ENCODE results near the gene PDLIM4.
A peak's percentile ranks its signal among the peaks of the same experiment; 100 is the strongest.

The PDLIM4 gene

GRCh38 chr5:132257131-132258101, at the start of gene PDLIM4:
Gene PDLIM4 (plus strand): TSS chr5:132257696. CDS start chr5:132257735, 39 bp downstream.
- Histone ChIP-seq H3K9me3 (ENCODE audit: control insufficient read depth in 2 of 2, low read length in 2 of 2) (no peaks in the 10 kb centered on the region), H3K36me3 (ENCODE audit: control insufficient read depth in 2 of 2, insufficient read depth in 2 of 2, low read length in 2 of 2) (no peaks in the 10 kb centered on the region), H3K4me1 (ENCODE audit: control insufficient read depth in 2 of 2, insufficient read depth in 2 of 2, low read length in 2 of 2) (peaks cover 4 to 13% of the 10 kb centered on the region in 2 donors), H3K4me3 (ENCODE audit: low read length in 2 of 2) (peak within 1 kb of the TSS in 1 of 2 donors; percentile 63), H3K27ac (ENCODE audit: low read depth in 2 of 2, low read length in 2 of 2) (peak within 1 kb of the TSS; percentile 81 to 86), H3K27me3 (ENCODE audit: control insufficient read depth in 2 of 2, insufficient read depth in 2 of 2, low read length in 2 of 2) (no peaks in the 10 kb centered on the region), H3K9ac (ENCODE audit: low read depth in 1 of 2, low read length in 2 of 2) (peak within 1 kb of the TSS; percentile 64 to 67)

- peaks cover 0 to 3% of the 10 kb centered on the region in 2 donors for H3K4me1 ChIP-seq (ENCODE audit: control insufficient read depth in 2 of 2, insufficient read depth in 2 of 2, low read length in 2 of 2)
- no peaks in the 10 kb centered on the region for H3K27me3 ChIP-seq (ENCODE audit: control insufficient read depth in 2 of 2, insufficient read depth in 2 of 2, low read length in 2 of 2)
- no peaks in the 10 kb centered on the region for H3K9me3 ChIP-seq (ENCODE audit: control insufficient read depth in 2 of 2, low read length in 2 of 2)
- H3K4me3 ChIP-seq (ENCODE audit: low read length in 2 of 2), result no peak overlapping the region
- H3K36me3 ChIP-seq (ENCODE audit: control insufficient read depth in 2 of 2, insufficient read depth in 2 of 2, low read length in 2 of 2), result peaks cover 26 to 55% of the 10 kb centered on the region in 2 donors
- no peak overlapping the region for H3K27ac ChIP-seq (ENCODE audit: low read depth in 2 of 2, low read length in 2 of 2)
- no peak overlapping the region for H3K9ac ChIP-seq (ENCODE audit: low read depth in 1 of 2, low read length in 2 of 2)
These were observed 49.7 kb upstream of the PDLIM4 start for GRCh38 chr5:132207778-132208177.

GRCh38 chr5:132209131-132209530, 48.4 kb upstream of the PDLIM4 start:
- peaks cover 0 to 3% of the 10 kb centered on the region in 2 donors for H3K4me1 ChIP-seq (ENCODE audit: control insufficient read depth in 2 of 2, insufficient read depth in 2 of 2, low read length in 2 of 2)
- no peaks in the 10 kb centered on the region for H3K9me3 ChIP-seq (ENCODE audit: control insufficient read depth in 2 of 2, low read length in 2 of 2)
- H3K27ac ChIP-seq (ENCODE audit: low read depth in 2 of 2, low read length in 2 of 2), result peak overlapping the region in 1 of 2 donors; percentile 15
- no peak overlapping the region for H3K9ac ChIP-seq (ENCODE audit: low read depth in 1 of 2, low read length in 2 of 2)
- no peak overlapping the region for H3K4me3 ChIP-seq (ENCODE audit: low read length in 2 of 2)
- no peaks in the 10 kb centered on the region for H3K27me3 ChIP-seq (ENCODE audit: control insufficient read depth in 2 of 2, insufficient read depth in 2 of 2, low read length in 2 of 2)
- H3K36me3 ChIP-seq (ENCODE audit: control insufficient read depth in 2 of 2, insufficient read depth in 2 of 2, low read length in 2 of 2), result peaks cover 30 to 57% of the 10 kb centered on the region in 2 donors

- Histone ChIP-seq H3K27ac (ENCODE audit: low read depth in 2 of 2, low read length in 2 of 2) (no peak overlapping the region), H3K4me3 (ENCODE audit: low read length in 2 of 2) (no peak overlapping the region), H3K36me3 (ENCODE audit: control insufficient read depth in 2 of 2, insufficient read depth in 2 of 2, low read length in 2 of 2) (peaks cover 29 to 50% of the 10 kb centered on the region in 2 donors), H3K9ac (ENCODE audit: low read depth in 1 of 2, low read length in 2 of 2) (no peak overlapping the region), H3K9me3 (ENCODE audit: control insufficient read depth in 2 of 2, low read length in 2 of 2) (no peaks in the 10 kb centered on the region), H3K4me1 (ENCODE audit: control insufficient read depth in 2 of 2, insufficient read depth in 2 of 2, low read length in 2 of 2) (peaks cover 0 to 3% of the 10 kb centered on the region in 2 donors), H3K27me3 (ENCODE audit: control insufficient read depth in 2 of 2, insufficient read depth in 2 of 2, low read length in 2 of 2) (no peaks in the 10 kb centered on the region)
These were observed 47.5 kb upstream of the PDLIM4 start for GRCh38 chr5:132209901-132210545.

DNA sequence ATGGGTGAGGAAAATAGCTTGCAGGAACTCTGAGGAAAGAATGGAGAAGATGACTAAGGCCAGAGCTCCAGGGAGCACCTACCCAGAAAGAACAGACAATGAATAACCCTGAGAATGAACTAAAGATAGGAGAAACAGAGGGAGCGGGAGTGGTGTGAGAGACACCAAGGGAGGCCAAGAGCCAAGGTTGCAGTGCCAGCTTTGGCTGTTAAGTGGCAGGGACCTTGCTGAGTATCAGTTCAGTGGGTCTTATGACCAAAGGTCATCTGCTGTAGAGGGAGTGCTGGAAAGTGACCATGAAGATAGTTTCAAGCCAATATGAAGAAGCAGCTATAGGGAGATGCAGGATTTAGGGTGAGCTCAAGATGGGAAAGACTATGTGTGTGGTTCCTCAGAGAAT, 46.6 kb upstream of the PDLIM4 start:
- H3K36me3 ChIP-seq (ENCODE audit: control insufficient read depth in 2 of 2, insufficient read depth in 2 of 2, low read length in 2 of 2), result peaks cover 29 to 43% of the 10 kb centered on the region in 2 donors
- no peak overlapping the region for H3K27ac ChIP-seq (ENCODE audit: low read depth in 2 of 2, low read length in 2 of 2)

DNA sequence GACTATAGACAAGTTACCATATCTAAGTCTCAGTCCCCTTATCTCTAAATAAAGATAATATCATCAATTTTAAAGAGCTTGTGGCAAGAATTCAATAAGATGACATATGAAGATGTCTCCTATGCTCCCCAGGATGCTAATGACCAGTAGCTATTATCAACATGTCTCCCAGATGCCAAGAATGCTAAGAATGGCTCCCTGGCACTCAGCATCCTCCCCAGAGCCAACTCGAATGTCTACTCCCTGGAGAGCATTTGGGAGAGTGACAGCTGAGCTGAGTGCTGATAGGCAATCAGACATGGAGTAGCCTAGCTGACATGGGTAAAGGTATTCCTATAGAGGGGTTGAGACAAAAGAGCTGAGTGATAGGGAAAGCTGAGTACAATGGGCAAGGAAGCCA, 45.7 kb upstream of the PDLIM4 start:
- Histone ChIP-seq H3K4me3 (ENCODE audit: low read length in 2 of 2) (no peak overlapping the region), H3K9ac (ENCODE audit: low read depth in 1 of 2, low read length in 2 of 2) (no peak overlapping the region), H3K36me3 (ENCODE audit: control insufficient read depth in 2 of 2, insufficient read depth in 2 of 2, low read length in 2 of 2) (peaks cover 29 to 42% of the 10 kb centered on the region in 2 donors), H3K4me1 (ENCODE audit: control insufficient read depth in 2 of 2, insufficient read depth in 2 of 2, low read length in 2 of 2) (no peaks in the 10 kb centered on the region), H3K9me3 (ENCODE audit: control insufficient read depth in 2 of 2, low read length in 2 of 2) (no peaks in the 10 kb centered on the region), H3K27me3 (ENCODE audit: control insufficient read depth in 2 of 2, insufficient read depth in 2 of 2, low read length in 2 of 2) (no peaks in the 10 kb centered on the region), H3K27ac (ENCODE audit: low read depth in 2 of 2, low read length in 2 of 2) (no peak overlapping the region)

More for the DNA sequence above, 46.6 kb upstream of the PDLIM4 start:
- no peaks in the 10 kb centered on the region for H3K27me3 ChIP-seq (ENCODE audit: control insufficient read depth in 2 of 2, insufficient read depth in 2 of 2, low read length in 2 of 2)
- no peak overlapping the region for H3K4me3 ChIP-seq (ENCODE audit: low read length in 2 of 2)
- H3K9ac ChIP-seq (ENCODE audit: low read depth in 1 of 2, low read length in 2 of 2), result no peak overlapping the region
- no peaks in the 10 kb centered on the region for H3K9me3 ChIP-seq (ENCODE audit: control insufficient read depth in 2 of 2, low read length in 2 of 2)
- no peaks in the 10 kb centered on the region for H3K4me1 ChIP-seq (ENCODE audit: control insufficient read depth in 2 of 2, insufficient read depth in 2 of 2, low read length in 2 of 2)

GRCh38 chr5:132213666-132214065, 43.8 kb upstream of the PDLIM4 start:
- Histone ChIP-seq H3K36me3 (ENCODE audit: control insufficient read depth in 2 of 2, insufficient read depth in 2 of 2, low read length in 2 of 2) (peaks cover 38 to 42% of the 10 kb centered on the region in 2 donors), H3K9ac (ENCODE audit: low read depth in 1 of 2, low read length in 2 of 2) (no peak overlapping the region), H3K27ac (ENCODE audit: low read depth in 2 of 2, low read length in 2 of 2) (no peak overlapping the region), H3K4me3 (ENCODE audit: low read length in 2 of 2) (no peak overlapping the region), H3K27me3 (ENCODE audit: control insufficient read depth in 2 of 2, insufficient read depth in 2 of 2, low read length in 2 of 2) (no peaks in the 10 kb centered on the region), H3K4me1 (ENCODE audit: control insufficient read depth in 2 of 2, insufficient read depth in 2 of 2, low read length in 2 of 2) (no peaks in the 10 kb centered on the region), H3K9me3 (ENCODE audit: control insufficient read depth in 2 of 2, low read length in 2 of 2) (no peaks in the 10 kb centered on the region)

GRCh38 chr5:132214491-132214890, 43.0 kb upstream of the PDLIM4 start:
- Histone ChIP-seq H3K4me1 (ENCODE audit: control insufficient read depth in 2 of 2, insufficient read depth in 2 of 2, low read length in 2 of 2) (no peaks in the 10 kb centered on the region), H3K4me3 (ENCODE audit: low read length in 2 of 2) (no peak overlapping the region), H3K9me3 (ENCODE audit: control insufficient read depth in 2 of 2, low read length in 2 of 2) (no peaks in the 10 kb centered on the region), H3K9ac (ENCODE audit: low read depth in 1 of 2, low read length in 2 of 2) (no peak overlapping the region), H3K27me3 (ENCODE audit: control insufficient read depth in 2 of 2, insufficient read depth in 2 of 2, low read length in 2 of 2) (no peaks in the 10 kb centered on the region), H3K36me3 (ENCODE audit: control insufficient read depth in 2 of 2, insufficient read depth in 2 of 2, low read length in 2 of 2) (peaks cover 32 to 46% of the 10 kb centered on the region in 2 donors), H3K27ac (ENCODE audit: low read depth in 2 of 2, low read length in 2 of 2) (peak overlapping the region; percentile 48 to 81)

- no peak overlapping the region for H3K4me3 ChIP-seq (ENCODE audit: low read length in 2 of 2)
- no peak overlapping the region for H3K9ac ChIP-seq (ENCODE audit: low read depth in 1 of 2, low read length in 2 of 2)
- no peaks in the 10 kb centered on the region for H3K4me1 ChIP-seq (ENCODE audit: control insufficient read depth in 2 of 2, insufficient read depth in 2 of 2, low read length in 2 of 2)
- no peaks in the 10 kb centered on the region for H3K9me3 ChIP-seq (ENCODE audit: control insufficient read depth in 2 of 2, low read length in 2 of 2)
- H3K27ac ChIP-seq (ENCODE audit: low read depth in 2 of 2, low read length in 2 of 2), result peak overlapping the region; percentile 48 to 81
- peaks cover 27 to 38% of the 10 kb centered on the region in 2 donors for H3K36me3 ChIP-seq (ENCODE audit: control insufficient read depth in 2 of 2, insufficient read depth in 2 of 2, low read length in 2 of 2)
- no peaks in the 10 kb centered on the region for H3K27me3 ChIP-seq (ENCODE audit: control insufficient read depth in 2 of 2, insufficient read depth in 2 of 2, low read length in 2 of 2)
These were observed 42.2 kb upstream of the PDLIM4 start for GRCh38 chr5:132215329-132215728.

DNA sequence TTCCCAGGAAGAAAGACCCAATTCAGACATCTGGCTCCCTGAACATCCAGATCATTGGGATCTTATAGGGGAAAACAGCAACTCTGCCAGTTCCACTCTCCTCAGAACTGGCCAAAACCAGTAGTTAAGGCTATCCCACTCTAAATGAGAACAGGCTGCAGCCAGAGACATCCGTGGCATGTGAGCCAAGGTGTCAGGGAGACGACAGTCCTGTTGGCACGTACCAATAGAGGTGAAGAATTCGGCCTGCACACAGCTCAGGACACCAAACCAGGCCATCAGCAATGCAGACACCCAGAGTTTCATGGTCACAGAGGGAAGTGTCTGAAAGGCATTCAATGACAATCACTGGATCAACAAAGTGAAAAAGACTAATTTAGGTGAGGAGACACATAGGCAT, 39.2 kb upstream of the PDLIM4 start:
- no peaks in the 10 kb centered on the region for H3K9me3 ChIP-seq (ENCODE audit: control insufficient read depth in 2 of 2, low read length in 2 of 2)
- no peak overlapping the region for H3K4me3 ChIP-seq (ENCODE audit: low read length in 2 of 2)
- no peak overlapping the region for H3K9ac ChIP-seq (ENCODE audit: low read depth in 1 of 2, low read length in 2 of 2)
- no peak overlapping the region for H3K27ac ChIP-seq (ENCODE audit: low read depth in 2 of 2, low read length in 2 of 2)
- no peaks in the 10 kb centered on the region for H3K27me3 ChIP-seq (ENCODE audit: control insufficient read depth in 2 of 2, insufficient read depth in 2 of 2, low read length in 2 of 2)
- no peaks in the 10 kb centered on the region for H3K4me1 ChIP-seq (ENCODE audit: control insufficient read depth in 2 of 2, insufficient read depth in 2 of 2, low read length in 2 of 2)
- H3K36me3 ChIP-seq (ENCODE audit: control insufficient read depth in 2 of 2, insufficient read depth in 2 of 2, low read length in 2 of 2), result peaks cover 21 to 24% of the 10 kb centered on the region in 2 donors

All from mucosa of rectum (tissue), 2 donors.